CD4-positive, alpha-beta T cell treated with Interleukin-4 for 1 hour (primary cell): ENCODE results near the gene CNTN1.

Experiments
- DNase-seq, 2 donors: peaks; one replicate each; pipeline ENCODE4 v3.0.0-alpha.2; 2020 to 2022

Gene CNTN1

GRCh38 chr12:40784102-40784501 is 91.9 kb downstream of the CNTN1 start:
- DNase-seq, result no peak

- no peak for DNase-seq
Observed at GRCh38 chr12:40788276-40788675, 96.0 kb downstream of the CNTN1 start.

GRCh38 chr12:40792792-40793386 is 100.7 kb downstream of the CNTN1 start:
- no peak for DNase-seq

- DNase-seq, result no peak
Observed at GRCh38 chr12:40793471-40793870, 101.2 kb downstream of the CNTN1 start.

GRCh38 chr12:40794087-40794486 is 101.8 kb downstream of the CNTN1 start:
- no peak for DNase-seq

- DNase-seq, result no peak
Observed at GRCh38 chr12:40801082-40801481, 108.8 kb downstream of the CNTN1 start.

- no peak for DNase-seq
Observed at GRCh38 chr12:40801861-40802260, 109.6 kb downstream of the CNTN1 start.

GRCh38 chr12:40802656-40803055 is 110.4 kb downstream of the CNTN1 start:
- DNase-seq, result no peak

- no peak for DNase-seq
Observed at GRCh38 chr12:40819436-40820108, 127.3 kb downstream of the CNTN1 start.

GRCh38 chr12:40820794-40821484 is 128.7 kb downstream of the CNTN1 start:
- no peak for DNase-seq

- DNase-seq, result no peak
Observed at GRCh38 chr12:40825156-40825555, 132.9 kb downstream of the CNTN1 start.

- DNase-seq, result no peak
Observed at GRCh38 chr12:40827683-40828592, 135.7 kb downstream of the CNTN1 start.

GRCh38 chr12:40828593-40828990 is 136.4 kb downstream of the CNTN1 start:
- no peak for DNase-seq

- DNase-seq, result no peak
Observed at GRCh38 chr12:40829738-40830144, 137.5 kb downstream of the CNTN1 start.

- no peak for DNase-seq
Observed at GRCh38 chr12:40831916-40832315, 139.7 kb downstream of the CNTN1 start.

- no peak for DNase-seq
Observed at GRCh38 chr12:40832668-40833067, 140.4 kb downstream of the CNTN1 start.

GRCh38 chr12:40833818-40834217 is 141.6 kb downstream of the CNTN1 start:
- no peak for DNase-seq

GRCh38 chr12:40834321-40834720 is 142.1 kb downstream of the CNTN1 start:
- DNase-seq, result no peak

- no peak for DNase-seq
Observed at GRCh38 chr12:40837891-40838429, 145.7 kb downstream of the CNTN1 start.

- DNase-seq, result no peak
Observed at GRCh38 chr12:40843495-40843894, 151.3 kb downstream of the CNTN1 start.

- no peak for DNase-seq
Observed at GRCh38 chr12:40853221-40853620, 161.0 kb downstream of the CNTN1 start.

GRCh38 chr12:40854604-40855003 is 162.4 kb downstream of the CNTN1 start:
- DNase-seq, result no peak

GRCh38 chr12:40864891-40865290 is 172.7 kb downstream of the CNTN1 start:
- no peak for DNase-seq
